Muscle of leg (tissue), 11 donors: ENCODE results near the gene PTRH2. TPM values are rescaled to one million over a fixed set of nuclear protein-coding genes. Genes with fewer than 3 reads are reported as not detected.

Experiments used
- DNase-seq: peaks from one replicate; pipeline ENCODE4 v3.0.0; 2013
- H3K27ac ChIP-seq: one replicate; pipeline ENCODE4 v1.5.1; 2013; ENCODE audit warnings: mild to moderate bottlenecking, low read length, control low read depth
- H3K27me3 ChIP-seq: one replicate; pipeline ENCODE4 v1.6.1; 2013; ENCODE audit warnings: low read length; ENCODE audit not compliant: control insufficient read depth, insufficient read depth
- H3K36me3 ChIP-seq: one replicate; pipeline ENCODE4 v1.6.1; 2013; ENCODE audit warnings: low read length; ENCODE audit not compliant: control insufficient read depth, insufficient read depth
- H3K4me1 ChIP-seq: one replicate; pipeline ENCODE4 v1.6.1; 2013; ENCODE audit warnings: low read length; ENCODE audit not compliant: control insufficient read depth, insufficient read depth
- H3K4me3 ChIP-seq: one replicate; pipeline ENCODE4 v1.5.1; 2013; ENCODE audit warnings: low read length, control low read depth
- H3K9me3 ChIP-seq: replicated peaks from 2 replicates; pipeline ENCODE4 v1.6.1; 2013; ENCODE audit warnings: low read depth, low read length; ENCODE audit not compliant: control insufficient read depth
- WGBS: methylation state at CpG from one replicate; pipeline ENCODE4 v1.1.5; 2013; ENCODE audit warnings: missing lambda C conversion rate; ENCODE audit not compliant: insufficient coverage; 5-methylcytosine and 5-hydroxymethylcytosine counted together
- polyA plus RNA-seq, 8 donors: library from polyadenylated mRNA; unstranded; fragments of 120-200 nt; gene quantifications; one replicate each; pipeline versions ENCODE4 v1.2.1 to v1.2.3, GENCODE V29; 2013; ENCODE audit warnings: inconsistent platforms in 1 of 8, low replicate concordance in 1 of 8; ENCODE audit not compliant: insufficient read length in 8 of 8, insufficient read depth in 1 of 8
- total RNA-seq: library from RNA; stranded (reverse); fragments of 120-200 nt; gene quantifications from one replicate; pipeline ENCODE4 v1.2.4, GENCODE V29; 2013

The PTRH2 gene
- total and polyA plus RNA-seq, 9 donors: 10.9 to 20.1 (median 16.1) TPM

- no peak overlapping the region for H3K4me3 ChIP-seq
- H3K9me3 ChIP-seq: peaks cover 9% of the 10 kb centered on the region
- no peaks in the 10 kb centered on the region for H3K4me1 ChIP-seq
- no peak overlapping the region for H3K27ac ChIP-seq
- H3K36me3 ChIP-seq: peaks cover 54% of the 10 kb centered on the region
- no peaks in the 10 kb centered on the region for H3K27me3 ChIP-seq
- DNase-seq: no peak
These were observed 55.9 kb downstream of the PTRH2 start for GRCh38 chr17:59651346-59651745.

GRCh38 chr17:59650642-59651041 is 56.6 kb downstream of the PTRH2 start:
- WGBS: no CpG with 5 or more reads among the region's 1 CpG

GRCh38 chr17:59649886-59650285 is 57.3 kb downstream of the PTRH2 start:
- no peak overlapping the region for H3K4me3 ChIP-seq
- no peak overlapping the region for H3K27ac ChIP-seq
- no peaks in the 10 kb centered on the region for H3K4me1 ChIP-seq
- H3K36me3 ChIP-seq: peaks cover 49% of the 10 kb centered on the region
- H3K9me3 ChIP-seq: peaks cover 9% of the 10 kb centered on the region
- no peak for DNase-seq
- no peaks in the 10 kb centered on the region for H3K27me3 ChIP-seq

More at GRCh38 chr17:59650642-59651041, 56.6 kb downstream of the PTRH2 start:
- Histone ChIP-seq H3K27me3 (no peaks in the 10 kb centered on the region), H3K36me3 (peaks cover 52% of the 10 kb centered on the region), H3K27ac (no peak overlapping the region), H3K4me1 (no peaks in the 10 kb centered on the region), H3K4me3 (no peak overlapping the region), H3K9me3 (peaks cover 9% of the 10 kb centered on the region)
- DNase-seq: no peak

Other genes with a start within 250 kb of the PTRH2 start
- gene DHX40, start 141.8 kb downstream of the PTRH2 start, total RNA-seq: 40.7 TPM
- gene DHX40, start 141.8 kb downstream of the PTRH2 start, polyA plus RNA-seq: 10 to 100 TPM; 25.3 to 34.0 (median 28.3) TPM
- gene CLTC, start 87.5 kb downstream of the PTRH2 start, total RNA-seq: 151 TPM
- gene CLTC, start 87.5 kb downstream of the PTRH2 start, polyA plus RNA-seq: 100 to 1,000 TPM; 109 to 186 (median 137) TPM
- 52.0 TPM for gene VMP1, start 224 bp upstream of the PTRH2 start, total RNA-seq
- gene VMP1, start 224 bp upstream of the PTRH2 start, polyA plus RNA-seq: 10 to 100 TPM; 45.2 to 65.2 (median 50.7) TPM
- gene TUBD1, start 185.5 kb upstream of the PTRH2 start, total RNA-seq: 8.7 TPM
- gene TUBD1, start 185.5 kb upstream of the PTRH2 start, polyA plus RNA-seq: 10 to 100 TPM in 4 of 8 donors, 1 to 10 TPM in 4; 7.2 to 12.4 (median 10.2) TPM
- 29.7 TPM for gene RPS6KB1, start 185.7 kb upstream of the PTRH2 start, total RNA-seq
- gene RPS6KB1, start 185.7 kb upstream of the PTRH2 start, polyA plus RNA-seq: 10 to 100 TPM; 29.4 to 38.5 (median 34.2) TPM